NCI-H1436 treated with DMSO at 0.1 percent for 48 hours (cell line): ENCODE measurements around the gene FNDC5.

Experiments
- DNase-seq: peaks from one replicate; lab custom pipeline; 2025; lab: John Stamatoyannopoulos, UW

The FNDC5 gene

GRCh38 chr1:32897082-32898049, 26.7 kb upstream of the FNDC5 start:
- DNase-seq, result no peak

- no peak for DNase-seq
Measured at GRCh38 chr1:32896451-32896850, 25.7 kb upstream of the FNDC5 start.

GRCh38 chr1:32895325-32896215, 24.9 kb upstream of the FNDC5 start:
- DNase-seq, result no peak

GRCh38 chr1:32894681-32895080, 24.0 kb upstream of the FNDC5 start:
- DNase-seq, result no peak

GRCh38 chr1:32894019-32894600, 23.4 kb upstream of the FNDC5 start:
- no peak for DNase-seq

GRCh38 chr1:32893198-32894018, 22.7 kb upstream of the FNDC5 start:
- DNase-seq, result no peak

- DNase-seq, result no peak
Measured at GRCh38 chr1:32892368-32893197, 21.9 kb upstream of the FNDC5 start.

GRCh38 chr1:32891630-32892029, 20.9 kb upstream of the FNDC5 start:
- DNase-seq, result no peak

- no peak for DNase-seq
Measured at GRCh38 chr1:32891241-32891570, 20.5 kb upstream of the FNDC5 start.

- no peak for DNase-seq
Measured at GRCh38 chr1:32890516-32891240, 20.0 kb upstream of the FNDC5 start.

- DNase-seq, result no peak
Measured at GRCh38 chr1:32889731-32890278, 19.1 kb upstream of the FNDC5 start.

GRCh38 chr1:32888677-32889420, 18.1 kb upstream of the FNDC5 start:
- no peak for DNase-seq

GRCh38 chr1:32888134-32888533, 17.4 kb upstream of the FNDC5 start:
- no peak for DNase-seq

- no peak for DNase-seq
Measured at GRCh38 chr1:32887623-32888022, 16.9 kb upstream of the FNDC5 start.

GRCh38 chr1:32886828-32887414, 16.2 kb upstream of the FNDC5 start:
- no peak for DNase-seq

GRCh38 chr1:32886004-32886827, 15.5 kb upstream of the FNDC5 start, which contains the start of gene HPCA:
TSS of gene HPCA (plus strand) at chr1:32886491. CDS start at chr1:32888899, 2,408 bp downstream.
- no peak for DNase-seq

- no peak for DNase-seq
Measured at GRCh38 chr1:32885676-32886003, 14.9 kb upstream of the FNDC5 start.

GRCh38 chr1:32884726-32885125, 14.0 kb upstream of the FNDC5 start:
- no peak for DNase-seq
